NCI-H2196 treated with DMSO at 0.1 percent for 48 hours (cell line): ENCODE data around the gene MCU.

ENCODE experiments used
- DNase-seq: peaks from one replicate; lab custom pipeline; 2025; ENCODE audit not compliant: unreplicated experiment; lab: John Stamatoyannopoulos, UW

MCU gene

GRCh38 chr10:72800000-72800740, 108.2 kb downstream of the MCU start:
- peak; percentile 18 for DNase-seq

DNA sequence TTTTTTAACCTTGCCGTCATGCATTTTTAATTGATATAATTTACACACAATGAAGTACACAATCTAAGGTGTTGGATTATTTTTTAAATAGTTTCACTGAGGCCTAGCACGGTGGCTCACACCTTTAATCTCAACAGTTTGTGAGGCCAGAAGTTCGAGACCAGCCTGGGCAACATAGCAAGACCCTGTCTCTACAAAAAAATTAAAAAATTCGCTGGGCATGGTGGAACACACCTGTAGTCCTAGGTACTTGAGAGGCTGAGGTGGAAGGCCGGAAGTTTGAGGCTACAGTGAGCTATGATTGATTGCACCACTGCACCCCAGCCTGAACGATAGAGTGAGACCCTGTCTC, 108.8 kb downstream of the MCU start:
- DNase-seq: no peak

GRCh38 chr10:72801263-72801868, 109.4 kb downstream of the MCU start:
- DNase-seq: no peak

GRCh38 chr10:72802332-72802731, 110.4 kb downstream of the MCU start:
- DNase-seq: no peak

- DNase-seq: no peak
Observed at GRCh38 chr10:72802763-72803505, 111.0 kb downstream of the MCU start.

DNA sequence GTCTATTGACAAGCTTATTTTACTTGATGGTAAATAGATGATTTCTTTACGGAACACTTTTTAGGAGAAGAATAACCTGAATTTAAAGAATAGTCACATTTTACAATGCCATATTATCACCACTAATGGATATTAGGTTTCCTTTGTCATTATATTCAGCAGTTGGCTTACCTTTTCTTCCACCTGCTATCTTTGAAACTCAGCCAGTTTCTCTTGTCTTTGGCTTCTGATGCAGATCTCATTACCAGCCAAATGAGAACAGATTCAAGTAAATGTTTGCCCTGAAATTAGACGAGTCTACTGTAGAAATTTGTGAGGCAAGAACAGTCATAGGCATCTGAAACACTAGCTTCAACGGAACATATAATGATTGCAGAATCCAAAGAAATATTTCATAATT, 116.1 kb downstream of the MCU start:
- DNase-seq: peak; percentile 55

DNA sequence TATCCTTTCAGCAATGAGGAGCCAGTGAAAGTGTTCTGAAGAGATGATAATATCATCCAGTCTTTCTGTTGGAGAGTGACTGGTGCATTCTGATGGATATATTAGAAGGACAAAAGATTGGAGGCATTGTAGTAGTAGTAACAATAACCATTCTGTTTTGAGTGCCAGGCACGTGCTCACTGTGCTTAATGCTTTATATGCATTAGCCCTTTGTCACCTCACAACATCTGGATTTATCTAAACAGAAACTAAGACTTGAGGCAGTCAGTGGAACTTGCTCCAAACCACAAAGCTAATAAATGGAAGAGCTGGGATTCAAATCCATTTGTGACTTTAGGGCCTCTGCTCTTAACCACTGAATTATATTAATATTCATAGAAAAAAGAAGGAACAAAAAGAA, 117.1 kb downstream of the MCU start:
- DNase-seq: no peak

- DNase-seq: no peak
Observed at GRCh38 chr10:72810976-72811375, 119.0 kb downstream of the MCU start.

- no peak for DNase-seq
Observed at GRCh38 chr10:72812415-72812752, 120.4 kb downstream of the MCU start.

- DNase-seq: no peak
Observed at GRCh38 chr10:72812753-72813430, 120.9 kb downstream of the MCU start.

- DNase-seq: no peak
Observed at GRCh38 chr10:72814099-72814790, 122.3 kb downstream of the MCU start.

DNA sequence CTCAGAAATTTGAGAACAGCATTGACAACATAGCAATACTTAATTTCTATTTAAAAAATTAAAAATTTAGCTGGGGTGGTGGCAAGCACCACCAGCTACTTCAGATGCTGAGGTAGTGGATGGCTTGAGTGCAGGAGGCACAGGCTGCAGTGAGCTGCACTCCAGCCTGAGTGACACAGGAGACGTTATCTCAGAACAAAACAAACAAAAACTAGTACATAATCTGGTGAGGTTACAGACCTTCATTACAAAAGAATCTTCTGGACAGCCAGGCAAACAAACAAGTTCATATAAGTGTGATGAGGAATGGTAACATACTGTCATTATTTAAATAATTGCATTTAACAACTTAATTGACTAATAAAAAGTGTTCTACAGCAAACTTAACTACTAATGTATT, 124.6 kb downstream of the MCU start:
- DNase-seq: no peak

DNA sequence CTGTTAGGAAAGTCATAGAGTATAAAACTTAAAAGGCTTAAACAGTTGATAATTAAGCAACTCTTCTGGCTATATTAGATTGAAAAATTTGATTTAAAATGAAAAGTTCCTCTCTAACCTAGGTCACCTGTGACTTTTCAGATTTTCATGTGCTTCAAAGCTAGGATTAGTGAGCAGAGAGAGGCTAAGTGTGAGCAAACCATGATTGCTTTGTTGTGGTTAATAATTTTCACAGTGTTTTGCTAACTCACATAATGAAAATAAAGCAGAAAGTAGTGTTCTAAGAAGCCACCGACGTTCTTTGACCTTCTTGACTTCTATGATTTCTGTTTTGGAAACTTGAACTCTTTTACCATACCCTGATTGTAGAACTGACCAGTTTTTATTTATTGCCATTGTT, 126.1 kb downstream of the MCU start:
- no peak for DNase-seq

DNA sequence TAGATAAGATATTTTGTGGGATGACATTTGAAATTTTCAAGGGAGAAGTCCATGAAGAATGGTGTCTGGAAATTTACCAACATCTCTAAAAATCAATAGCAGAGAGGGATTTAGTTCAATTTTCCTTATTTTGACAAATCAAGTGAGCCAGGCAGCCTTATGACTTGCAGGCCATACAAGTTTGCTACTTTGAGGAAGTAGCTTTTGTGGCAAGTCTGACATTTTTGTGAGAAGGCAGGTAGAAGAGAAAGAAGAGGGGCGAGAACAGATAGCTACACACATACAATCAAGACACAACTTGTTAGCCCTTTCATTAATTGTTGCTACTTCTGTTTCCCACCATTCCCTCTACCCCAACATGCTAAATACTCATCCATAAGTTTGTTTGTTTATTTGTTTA, 127.1 kb downstream of the MCU start:
- DNase-seq: no peak

DNA sequence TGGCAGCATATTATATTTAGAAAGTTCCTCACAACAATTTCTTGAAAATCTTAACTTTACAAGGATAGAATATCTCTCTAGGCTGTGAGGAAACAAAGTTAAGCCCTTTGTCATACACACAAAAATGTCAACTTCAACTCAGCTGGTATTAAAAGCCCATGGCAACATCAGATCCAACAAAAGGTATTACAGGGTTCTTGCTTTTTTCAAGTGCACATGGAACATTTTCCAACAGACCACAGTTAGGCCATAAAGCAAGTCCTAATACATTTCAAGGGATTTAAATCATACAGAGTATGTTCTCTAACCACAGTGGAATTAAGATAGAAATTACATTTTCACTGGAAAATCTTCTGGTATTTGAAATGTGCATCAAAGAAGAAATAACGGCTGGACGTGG, 129.7 kb downstream of the MCU start:
- no peak for DNase-seq

DNA sequence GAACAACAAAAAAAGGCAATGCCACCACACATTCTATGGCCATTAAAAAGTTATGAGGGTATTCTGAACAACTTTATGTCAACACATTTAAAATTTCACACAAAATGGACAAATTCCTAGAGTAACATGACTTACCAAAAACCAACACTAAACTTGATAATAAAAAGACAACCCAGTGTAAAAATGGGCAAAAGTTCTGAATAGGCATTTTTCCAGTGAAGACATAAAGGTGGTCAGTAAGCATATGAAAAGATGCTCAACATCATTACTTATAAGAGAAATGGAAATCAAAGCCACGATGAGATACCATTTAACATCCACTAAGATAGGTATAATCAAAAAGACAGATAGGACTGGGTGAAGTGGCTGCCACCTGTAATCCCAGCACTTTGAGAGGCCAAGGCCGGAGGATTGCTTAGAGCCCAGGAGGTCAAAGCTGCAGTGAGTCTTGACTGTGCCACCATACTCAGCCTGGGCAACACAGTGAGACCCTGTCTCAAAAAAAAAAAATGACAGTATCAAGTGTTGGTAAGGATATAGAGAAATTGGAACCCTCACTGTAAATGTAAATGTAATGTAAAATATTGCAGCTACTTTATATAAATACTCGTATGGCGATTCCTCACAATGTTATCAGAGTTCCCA, 130.5 kb downstream of the MCU start:
- DNase-seq: no peak

DNA sequence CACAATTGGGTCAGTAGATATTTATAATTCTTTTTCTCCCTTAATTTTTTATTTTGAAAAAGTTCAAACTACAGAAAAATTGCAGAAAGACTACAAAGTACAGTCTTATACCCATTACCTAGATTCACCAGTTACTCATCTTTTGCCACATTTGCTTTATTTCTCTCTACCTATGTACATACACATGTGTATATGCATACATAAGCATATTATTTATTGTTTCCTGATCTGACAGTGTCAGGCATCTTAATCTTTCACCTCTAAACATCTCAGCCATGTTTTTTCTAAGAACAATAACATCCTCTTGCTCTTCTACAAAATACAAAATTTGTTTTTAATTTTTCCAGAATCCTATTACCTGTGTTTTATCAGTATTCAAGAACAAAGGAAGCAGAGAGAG, 133.2 kb downstream of the MCU start:
- no peak for DNase-seq

- no peak for DNase-seq
Observed at GRCh38 chr10:72826346-72826745, 134.4 kb downstream of the MCU start.

GRCh38 chr10:72828294-72828693, 136.4 kb downstream of the MCU start:
- DNase-seq: no peak

GRCh38 chr10:72830625-72831024, 138.7 kb downstream of the MCU start:
- DNase-seq: no peak
